SK-N-SH treated with all-trans-retinoic acid at 6 μM for 48 hours (cell line): ENCODE data around the gene NUP98.

Experiments
- ARNTL ChIP-seq: fragments of 450-650 bp; formaldehyde crosslinking; IDR thresholded peaks from 2 replicates; pipeline ENCODE4 v1.5.0; 2020; ENCODE audit warnings: low read depth, mild to moderate bottlenecking, moderate library complexity, borderline replicate concordance
- BACH2 ChIP-seq: fragments of 250-450 bp; sonication (Bioruptor Pico); IDR thresholded peaks from 2 replicates; pipeline ENCODE4 v1.9.0; 2021; ENCODE audit warnings: mild to moderate bottlenecking, borderline replicate concordance
- GLIS3 ChIP-seq: fragments of 250-450 bp; sonication (Bioruptor Pico); IDR thresholded peaks from 2 replicates; pipeline ENCODE4 v1.5.0; 2020; ENCODE audit warnings: mild to moderate bottlenecking, moderate library complexity
- PATZ1 ChIP-seq: fragments of 250-450 bp; sonication (Bioruptor Pico); IDR thresholded peaks from 2 replicates; pipeline ENCODE4 v1.8.0; 2020; ENCODE audit warnings: mild to moderate bottlenecking, moderate library complexity, borderline replicate concordance
- PPARA ChIP-seq: fragments of 250-450 bp; sonication (Bioruptor Pico); IDR thresholded peaks from 2 replicates; pipeline ENCODE4 v1.5.0; 2020; ENCODE audit warnings: mild to moderate bottlenecking, borderline replicate concordance
- RARB ChIP-seq: fragments of 250-450 bp; sonication (Bioruptor Pico); IDR thresholded peaks from 2 replicates; pipeline ENCODE4 v1.8.0; 2021; ENCODE audit warnings: mild to moderate bottlenecking, moderate library complexity
- SNAI2 ChIP-seq: fragments of 250-450 bp; sonication (Bioruptor Pico); IDR thresholded peaks from 2 replicates; pipeline ENCODE4 v1.5.0; 2020; ENCODE audit warnings: mild to moderate bottlenecking, moderate library complexity
- TCF4 ChIP-seq: fragments of 250-450 bp; sonication (Bioruptor Pico); IDR thresholded peaks from 2 replicates; pipeline ENCODE4 v1.8.0; 2021; ENCODE audit warnings: mild to moderate bottlenecking, moderate library complexity, borderline replicate concordance
- ZC3H10 ChIP-seq: fragments of 250-450 bp; sonication (Bioruptor Pico); IDR thresholded peaks from 2 replicates; pipeline ENCODE4 v1.5.1; 2021; ENCODE audit warnings: mild to moderate bottlenecking, moderate library complexity
- ZFP3 ChIP-seq: fragments of 250-450 bp; sonication (Bioruptor Pico); IDR thresholded peaks from 2 replicates; pipeline ENCODE4 v1.5.0; 2020; ENCODE audit warnings: mild to moderate bottlenecking, moderate library complexity
- ZFP30 ChIP-seq: fragments of 450-650 bp; formaldehyde crosslinking; IDR thresholded peaks from 2 replicates; pipeline ENCODE4 v1.5.0; 2022; ENCODE audit warnings: mild to moderate bottlenecking, moderate library complexity
- TF ChIP-seq, protein P1 (sequence below): fragments of 250-450 bp; sonication (Bioruptor Pico); IDR thresholded peaks from 2 replicates; pipeline ENCODE4 v1.5.1; 2021; ENCODE audit warnings: mild to moderate bottlenecking, moderate library complexity
- TF ChIP-seq, protein P2 (sequence below): fragments of 250-450 bp; sonication (Bioruptor Pico); IDR thresholded peaks from 2 replicates; pipeline ENCODE4 v1.5.1; 2020; ENCODE audit warnings: low read depth, mild to moderate bottlenecking, moderate library complexity

DNA sequence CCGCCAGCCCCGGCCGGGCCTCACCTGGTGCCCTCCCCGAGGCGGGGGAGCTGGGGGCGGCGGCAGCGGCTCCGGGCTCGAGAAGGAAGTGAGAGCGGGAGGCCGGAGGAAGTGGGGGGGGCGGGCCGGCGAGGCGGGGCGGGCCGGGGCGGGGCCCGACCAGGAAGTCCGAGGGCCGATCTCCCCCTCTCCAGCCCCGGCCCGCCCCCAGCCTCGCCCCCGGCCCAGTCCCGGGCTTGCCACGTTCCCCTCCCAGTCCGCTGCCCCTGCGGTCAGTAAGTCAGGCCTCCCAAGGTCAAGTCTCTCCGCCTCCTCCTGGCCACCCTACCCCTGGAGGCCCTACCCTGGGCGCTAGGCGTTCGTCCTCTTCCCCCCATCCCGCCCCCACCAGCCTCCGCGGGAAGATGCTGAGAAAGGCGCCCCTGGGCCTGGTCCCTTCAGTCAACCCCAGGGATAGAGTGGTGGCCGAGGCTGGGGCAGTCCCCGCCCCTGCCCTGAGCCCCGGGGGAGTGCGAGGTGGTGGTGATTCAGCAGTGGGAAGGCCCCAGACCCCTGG lies 43.6 kb upstream of the NUP98 start, which contains the start of gene RHOG:
- TF ChIP-seq ZFP3 (CRISPR knock-in tag) (no peak), PATZ1 (CRISPR knock-in tag) (no peak), ZFP30 (CRISPR knock-in tag) (no peak), SNAI2 (CRISPR knock-in tag) (no peak), ARNTL (CRISPR knock-in tag) (no peak), PPARA (CRISPR knock-in tag) (no peak), TCF4 (CRISPR knock-in tag) (no peak), RARB (CRISPR knock-in tag) (no peak), GLIS3 (no peak), BACH2 (CRISPR knock-in tag) (no peak), ZC3H10 (CRISPR knock-in tag) (no peak)
- TF ChIP-seq, protein P1, sequence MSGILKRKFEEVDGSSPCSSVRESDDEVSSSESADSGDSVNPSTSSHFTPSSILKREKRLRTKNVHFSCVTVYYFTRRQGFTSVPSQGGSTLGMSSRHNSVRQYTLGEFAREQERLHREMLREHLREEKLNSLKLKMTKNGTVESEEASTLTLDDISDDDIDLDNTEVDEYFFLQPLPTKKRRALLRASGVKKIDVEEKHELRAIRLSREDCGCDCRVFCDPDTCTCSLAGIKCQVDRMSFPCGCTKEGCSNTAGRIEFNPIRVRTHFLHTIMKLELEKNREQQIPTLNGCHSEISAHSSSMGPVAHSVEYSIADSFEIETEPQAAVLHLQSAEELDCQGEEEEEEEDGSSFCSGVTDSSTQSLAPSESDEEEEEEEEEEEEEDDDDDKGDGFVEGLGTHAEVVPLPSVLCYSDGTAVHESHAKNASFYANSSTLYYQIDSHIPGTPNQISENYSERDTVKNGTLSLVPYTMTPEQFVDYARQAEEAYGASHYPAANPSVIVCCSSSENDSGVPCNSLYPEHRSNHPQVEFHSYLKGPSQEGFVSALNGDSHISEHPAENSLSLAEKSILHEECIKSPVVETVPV (CRISPR knock-in tag): no peak
- TF ChIP-seq, protein P2, sequence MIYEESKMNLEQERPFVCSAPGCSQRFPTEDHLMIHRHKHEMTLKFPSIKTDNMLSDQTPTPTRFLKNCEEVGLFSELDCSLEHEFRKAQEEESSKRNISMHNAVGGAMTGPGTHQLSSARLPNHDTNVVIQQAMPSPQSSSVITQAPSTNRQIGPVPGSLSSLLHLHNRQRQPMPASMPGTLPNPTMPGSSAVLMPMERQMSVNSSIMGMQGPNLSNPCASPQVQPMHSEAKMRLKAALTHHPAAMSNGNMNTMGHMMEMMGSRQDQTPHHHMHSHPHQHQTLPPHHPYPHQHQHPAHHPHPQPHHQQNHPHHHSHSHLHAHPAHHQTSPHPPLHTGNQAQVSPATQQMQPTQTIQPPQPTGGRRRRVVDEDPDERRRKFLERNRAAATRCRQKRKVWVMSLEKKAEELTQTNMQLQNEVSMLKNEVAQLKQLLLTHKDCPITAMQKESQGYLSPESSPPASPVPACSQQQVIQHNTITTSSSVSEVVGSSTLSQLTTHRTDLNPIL (CRISPR knock-in tag): no peak
